GM23248 (cell line): ENCODE measurements around the gene ZBTB16.

Source experiments
- EZH2 ChIP-seq: fragments of 200-600 bp; sonication (generic); IDR thresholded peaks from 2 replicates; pipeline ENCODE4 v1.6.1; 2018; ENCODE audit warnings: antibody characterized with exemption, mild to moderate bottlenecking; ENCODE audit not compliant: insufficient read depth, poor library complexity, severe bottlenecking
- EZH2phosphoT487 ChIP-seq: fragments of 200-600 bp; sonication (generic); IDR thresholded peaks from 2 replicates; pipeline ENCODE4 v1.6.1; 2018; ENCODE audit warnings: antibody characterized with exemption, moderate library complexity, mild to moderate bottlenecking, low read depth; ENCODE audit not compliant: insufficient read depth

- TF ChIP-seq EZH2: no peak
- TF ChIP-seq EZH2phosphoT487: no peak
Observed at GRCh38 chr11:114259124-114259526, 199.6 kb downstream of the ZBTB16 start.
